MM.1S (cell line): ENCODE results near the gene ATRN.

Experiments
- CTCF ChIP-seq: fragments of 300-600 bp; sonication (generic); IDR thresholded peaks from 2 replicates; pipeline ENCODE4 v1.5.1; 2016; ENCODE audit warnings: antibody characterized with exemption, low read length, mixed read lengths
- EZH2 ChIP-seq: fragments of 300-600 bp; sonication (generic); optimal IDR thresholded peaks from 2 replicates; pipeline ENCODE3; 2017; ENCODE audit warnings: low read depth, mild to moderate bottlenecking, antibody characterized with exemption, low read length, mixed read lengths
- EZH2phosphoT487 ChIP-seq: fragments of 300-600 bp; sonication (generic); IDR thresholded peaks from 2 replicates; pipeline ENCODE4 v1.6.1; 2018; ENCODE audit warnings: antibody characterized with exemption, low read length

- no peak for TF ChIP-seq CTCF
- no peak for TF ChIP-seq EZH2
- no peak for TF ChIP-seq EZH2phosphoT487
These were observed 33.8 kb upstream of the ATRN start for GRCh38 chr20:3436864-3437574.
